ENCODE results near the gene PHLDB1.

The PHLDB1 gene

DNA sequence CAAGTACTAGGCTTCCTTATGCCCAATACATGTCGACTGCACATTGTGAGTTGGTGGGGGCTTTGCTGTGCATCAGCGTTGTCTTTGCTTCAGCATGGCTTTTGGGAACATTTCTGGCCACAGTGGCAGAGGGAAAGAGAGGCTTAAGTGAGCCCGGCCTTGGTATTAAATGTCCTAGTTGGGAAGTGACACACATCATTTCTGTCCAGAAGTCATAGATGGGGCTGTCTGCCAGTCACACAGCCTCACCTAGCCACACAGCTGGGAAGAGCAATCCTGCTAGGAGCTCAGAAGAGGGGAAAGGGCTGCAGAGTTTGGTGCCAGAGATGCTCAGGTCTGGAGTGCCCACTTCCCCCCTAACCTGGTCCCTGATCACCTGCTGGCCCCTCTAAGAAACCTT, 44.4 kb downstream of the PHLDB1 start:
- ChIA-PET POLR2A (no interaction called here), CTCF (interaction anchor here (1.1 to 1.9 kb wide), 2 partner anchors 15 to 29 kb away, joined by 3 to 8 read pairs; no protein-coding TSS in a partner anchor)
- Histone ChIP-seq H3K4me1 (ENCODE audit: control extremely low read depth in 1 of 4, control insufficient read depth in 4 of 4, insufficient read depth in 4 of 4, low read length in 3 of 4) (peaks cover 0 to 18% (median 13%) of the 10 kb centered on the region in 4 experiments), H3K27me3 (replicated peaks in 2 of 5; ENCODE audit: control insufficient read depth in 4 of 5, insufficient read depth in 5 of 5, low read length in 4 of 5) (no peaks in the 10 kb centered on the region), H3K36me3 (ENCODE audit: control insufficient read depth in 4 of 4, insufficient read depth in 4 of 4, low read length in 3 of 4) (no peaks in the 10 kb centered on the region), H3K4me3 (ENCODE audit: control insufficient read depth in 1 of 7, extremely low read depth in 1 of 7, insufficient read depth in 4 of 7, low read depth in 2 of 7, low read length in 6 of 7) (no peak overlapping the region), H3K27ac (ENCODE audit: insufficient read depth in 1 of 2, low read depth in 1 of 2, low read length in 2 of 2, poor library complexity in 1 of 2, severe bottlenecking in 2 of 2) (no peak overlapping the region), H3K9me3 (ENCODE audit: control extremely low read depth in 1 of 5, control insufficient read depth in 4 of 5, insufficient read depth in 2 of 5, low read depth in 1 of 5, low read length in 4 of 5) (no peaks in the 10 kb centered on the region)
- 80% methylated on average over 1 of the region's 3 CpGs for WGBS (ENCODE audit: insufficient coverage)
- no peak for DNase-seq

DNA sequence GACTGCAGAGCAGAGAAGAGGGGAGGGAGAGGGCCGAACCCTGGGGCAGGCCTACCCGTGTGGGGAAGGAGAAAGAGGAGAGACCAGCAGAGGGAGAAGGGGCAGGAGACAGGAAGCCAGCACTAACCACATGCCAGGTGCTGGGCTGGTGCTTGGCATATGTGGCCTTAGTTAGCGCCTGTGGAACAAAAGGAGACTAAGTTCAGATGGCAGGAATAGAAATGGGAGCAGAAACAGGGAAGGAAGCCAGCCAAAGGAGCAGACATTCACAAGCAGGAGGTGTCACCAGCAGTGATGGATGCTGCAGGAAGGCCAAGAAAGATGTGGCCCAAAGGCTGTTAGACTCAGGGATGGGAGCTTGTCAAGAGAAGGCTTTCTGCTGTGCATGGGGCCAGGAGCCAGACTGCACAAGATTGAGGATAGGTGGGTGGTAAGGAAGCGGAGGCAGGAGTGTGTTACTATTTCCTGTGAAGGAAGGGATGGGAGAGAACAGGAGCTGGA, 45.3 kb downstream of the PHLDB1 start:
- peak; percentile 49 to 83 (median 76) for DNase-seq
- H3K36me3 ChIP-seq (ENCODE audit: control insufficient read depth in 4 of 4, insufficient read depth in 4 of 4, low read length in 3 of 4), result no peaks in the 10 kb centered on the region
- CTCF ChIA-PET, result interaction anchor here (1.1 to 1.9 kb wide), 4 partner anchors 10 to 30 kb away, joined by 3 to 8 read pairs (median 4); no protein-coding TSS in a partner anchor
- peaks cover 0 to 18% (median 13%) of the 10 kb centered on the region in 4 experiments for H3K4me1 ChIP-seq (ENCODE audit: control extremely low read depth in 1 of 4, control insufficient read depth in 4 of 4, insufficient read depth in 4 of 4, low read length in 3 of 4)
- H3K4me3 ChIP-seq (ENCODE audit: control insufficient read depth in 1 of 7, extremely low read depth in 1 of 7, insufficient read depth in 4 of 7, low read depth in 2 of 7, low read length in 6 of 7), result peak overlapping the region in 1 of 7 experiments; percentile 5
- no peak overlapping the region for H3K27ac ChIP-seq (ENCODE audit: insufficient read depth in 1 of 2, low read depth in 1 of 2, low read length in 2 of 2, poor library complexity in 1 of 2, severe bottlenecking in 2 of 2)
- no peaks in the 10 kb centered on the region for H3K27me3 ChIP-seq (replicated peaks in 2 of 5; ENCODE audit: control insufficient read depth in 4 of 5, insufficient read depth in 5 of 5, low read length in 4 of 5)
- WGBS (ENCODE audit: insufficient coverage), result 8% methylated on average over 4 of the region's 4 CpGs
- H3K9me3 ChIP-seq (ENCODE audit: control extremely low read depth in 1 of 5, control insufficient read depth in 4 of 5, insufficient read depth in 2 of 5, low read depth in 1 of 5, low read length in 4 of 5), result no peaks in the 10 kb centered on the region
- POLR2A ChIA-PET, result no interaction called here

DNA sequence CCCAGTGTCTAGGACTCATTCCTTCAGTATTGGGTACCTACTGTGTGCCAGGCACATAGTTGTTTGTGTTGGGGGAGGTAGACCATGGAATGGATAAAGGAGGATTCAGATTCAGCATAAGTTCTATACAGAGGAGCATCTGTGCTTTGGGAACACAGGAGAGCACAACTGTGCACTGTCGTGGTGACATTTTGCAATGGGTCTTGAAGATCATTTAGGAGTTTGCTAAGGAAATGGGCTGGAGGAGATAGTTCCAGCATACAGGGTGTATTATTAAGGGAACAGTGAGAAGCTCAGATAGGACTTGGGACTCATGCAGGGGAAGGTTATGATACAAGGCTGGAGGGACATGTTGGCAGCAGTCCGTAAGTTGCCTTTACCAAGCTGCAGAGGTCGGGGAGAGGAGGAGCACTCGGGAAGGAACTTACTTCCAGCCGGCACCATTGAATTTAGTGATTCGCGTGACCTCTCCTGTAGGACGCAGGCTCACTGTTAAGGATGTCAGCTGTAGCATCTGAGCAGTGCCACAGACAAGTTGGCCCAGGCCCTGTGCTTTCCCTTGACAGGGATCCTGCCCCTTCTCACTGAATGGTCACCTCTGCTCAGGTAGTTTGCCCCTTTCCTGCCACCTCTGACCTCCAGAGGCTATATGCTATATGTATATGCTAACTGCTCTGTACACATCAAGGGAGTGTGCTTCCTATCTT, 46.4 kb downstream of the PHLDB1 start:
- POLR2A ChIA-PET, result no interaction called here
- Histone ChIP-seq H3K9me3 (ENCODE audit: control extremely low read depth in 1 of 5, control insufficient read depth in 4 of 5, insufficient read depth in 2 of 5, low read depth in 1 of 5, low read length in 4 of 5) (no peaks in the 10 kb centered on the region), H3K27me3 (replicated peaks in 2 of 5; ENCODE audit: control insufficient read depth in 4 of 5, insufficient read depth in 5 of 5, low read length in 4 of 5) (no peaks in the 10 kb centered on the region), H3K4me1 (ENCODE audit: control extremely low read depth in 1 of 4, control insufficient read depth in 4 of 4, insufficient read depth in 4 of 4, low read length in 3 of 4) (peaks cover 0 to 19% (median 14%) of the 10 kb centered on the region in 4 experiments), H3K36me3 (ENCODE audit: control insufficient read depth in 4 of 4, insufficient read depth in 4 of 4, low read length in 3 of 4) (no peaks in the 10 kb centered on the region), H3K4me3 (ENCODE audit: control insufficient read depth in 1 of 7, extremely low read depth in 1 of 7, insufficient read depth in 4 of 7, low read depth in 2 of 7, low read length in 6 of 7) (no peak overlapping the region), H3K27ac (ENCODE audit: insufficient read depth in 1 of 2, low read depth in 1 of 2, low read length in 2 of 2, poor library complexity in 1 of 2, severe bottlenecking in 2 of 2) (no peak overlapping the region)
- WGBS (ENCODE audit: insufficient coverage), result 93% methylated on average over 7 of the region's 8 CpGs
- DNase-seq, result no peak
- CTCF ChIA-PET, result interaction anchor here (1.3 to 1.9 kb wide), 3 partner anchors 9 to 17 kb away, joined by 4 to 8 read pairs (median 5); no protein-coding TSS in a partner anchor

DNA sequence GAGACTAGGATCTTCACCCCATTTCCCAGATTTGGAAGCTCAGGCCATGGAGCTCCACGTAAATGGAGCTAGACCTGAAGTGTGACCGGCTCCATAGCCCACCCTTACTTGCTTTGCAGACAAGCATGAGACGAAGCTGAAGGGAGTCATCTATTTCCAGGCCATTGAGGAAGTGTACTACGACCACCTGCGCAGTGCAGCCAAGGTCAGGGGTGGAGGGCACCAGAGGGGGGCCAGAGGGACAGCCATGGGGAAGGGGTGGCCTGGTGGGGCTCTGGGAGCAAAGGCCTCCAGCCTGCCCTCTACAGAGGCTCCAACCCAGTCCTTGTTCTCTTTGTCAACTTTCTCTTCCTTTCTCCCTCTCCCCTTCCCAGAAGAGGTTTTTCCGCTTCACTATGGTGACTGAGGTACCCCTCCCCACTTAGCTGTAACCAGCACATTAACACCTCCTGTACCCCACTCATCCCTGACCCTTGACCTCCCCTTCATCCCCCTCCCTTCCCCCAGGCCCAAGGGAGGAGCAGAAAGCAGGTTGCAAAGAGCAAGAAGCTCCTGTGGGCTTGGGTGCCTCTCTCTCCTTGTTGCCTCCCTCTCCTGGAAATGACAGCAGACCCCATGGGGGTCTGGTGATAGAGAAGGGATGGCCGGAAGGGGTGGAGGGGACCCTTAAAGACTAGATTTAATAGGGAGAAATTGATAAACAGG, 48.2 kb downstream of the PHLDB1 start:
- Histone ChIP-seq H3K4me1 (ENCODE audit: control extremely low read depth in 1 of 4, control insufficient read depth in 4 of 4, insufficient read depth in 4 of 4, low read length in 3 of 4) (peaks cover 0 to 27% (median 20%) of the 10 kb centered on the region in 4 experiments), H3K4me3 (ENCODE audit: control insufficient read depth in 1 of 7, extremely low read depth in 1 of 7, insufficient read depth in 4 of 7, low read depth in 2 of 7, low read length in 6 of 7) (no peak overlapping the region), H3K9me3 (ENCODE audit: control extremely low read depth in 1 of 5, control insufficient read depth in 4 of 5, insufficient read depth in 2 of 5, low read depth in 1 of 5, low read length in 4 of 5) (no peaks in the 10 kb centered on the region), H3K27me3 (replicated peaks in 2 of 5; ENCODE audit: control insufficient read depth in 4 of 5, insufficient read depth in 5 of 5, low read length in 4 of 5) (no peaks in the 10 kb centered on the region), H3K27ac (ENCODE audit: insufficient read depth in 1 of 2, low read depth in 1 of 2, low read length in 2 of 2, poor library complexity in 1 of 2, severe bottlenecking in 2 of 2) (no peak overlapping the region), H3K36me3 (ENCODE audit: control insufficient read depth in 4 of 4, insufficient read depth in 4 of 4, low read length in 3 of 4) (no peaks in the 10 kb centered on the region)
- CTCF ChIA-PET, result interaction anchor here (1.9 to 3.5 kb wide), 2 partner anchors 56 to 60 kb away, joined by 4 to 16 read pairs; no protein-coding TSS in a partner anchor
- no peak for DNase-seq
- WGBS (ENCODE audit: insufficient coverage), result 100% methylated on average over 6 of the region's 7 CpGs
- POLR2A ChIA-PET, result no interaction called here

DNA sequence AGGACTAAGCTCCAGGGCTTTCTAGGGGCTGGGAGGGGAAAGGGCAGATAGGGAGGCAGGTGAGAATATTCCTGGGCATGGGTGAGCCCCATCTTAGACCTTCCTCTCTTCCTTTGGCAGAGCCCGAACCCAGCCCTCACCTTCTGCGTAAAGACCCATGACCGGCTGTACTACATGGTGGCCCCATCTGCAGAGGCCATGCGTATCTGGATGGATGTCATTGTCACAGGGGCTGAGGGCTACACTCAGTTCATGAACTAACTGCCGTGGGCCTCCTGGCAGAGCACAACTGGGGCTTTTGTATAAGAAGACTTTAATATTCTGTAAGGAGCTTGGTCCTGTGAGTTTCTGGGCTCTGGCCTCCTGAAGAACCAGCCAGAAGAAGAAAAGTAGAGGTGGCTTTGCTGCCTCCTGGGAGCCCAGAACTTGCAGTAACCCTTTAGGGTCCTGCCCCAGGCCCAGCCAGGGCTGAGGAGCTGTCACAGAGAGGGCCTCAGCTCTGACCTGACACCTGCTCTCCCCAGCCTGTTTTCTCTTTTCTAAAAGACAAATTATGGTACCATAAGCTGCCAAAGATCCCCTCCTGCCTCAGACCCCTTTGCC, 49.2 kb downstream of the PHLDB1 start:
- DNase-seq, result no peak
- Histone ChIP-seq H3K27ac (ENCODE audit: insufficient read depth in 1 of 2, low read depth in 1 of 2, low read length in 2 of 2, poor library complexity in 1 of 2, severe bottlenecking in 2 of 2) (no peak overlapping the region), H3K27me3 (replicated peaks in 2 of 5; ENCODE audit: control insufficient read depth in 4 of 5, insufficient read depth in 5 of 5, low read length in 4 of 5) (no peaks in the 10 kb centered on the region), H3K9me3 (ENCODE audit: control extremely low read depth in 1 of 5, control insufficient read depth in 4 of 5, insufficient read depth in 2 of 5, low read depth in 1 of 5, low read length in 4 of 5) (no peaks in the 10 kb centered on the region), H3K36me3 (ENCODE audit: control insufficient read depth in 4 of 4, insufficient read depth in 4 of 4, low read length in 3 of 4) (no peaks in the 10 kb centered on the region), H3K4me1 (ENCODE audit: control extremely low read depth in 1 of 4, control insufficient read depth in 4 of 4, insufficient read depth in 4 of 4, low read length in 3 of 4) (peaks cover 0 to 27% (median 20%) of the 10 kb centered on the region in 4 experiments), H3K4me3 (ENCODE audit: control insufficient read depth in 1 of 7, extremely low read depth in 1 of 7, insufficient read depth in 4 of 7, low read depth in 2 of 7, low read length in 6 of 7) (no peak overlapping the region)
- WGBS (ENCODE audit: insufficient coverage), result 100% methylated on average over 4 of the region's 5 CpGs
- ChIA-PET CTCF (interaction anchor here (0.8 to 3.5 kb wide), 8 partner anchors 12 to 61 kb away, joined by 3 to 16 read pairs (median 4); no protein-coding TSS in a partner anchor), POLR2A (no interaction called here)

DNA sequence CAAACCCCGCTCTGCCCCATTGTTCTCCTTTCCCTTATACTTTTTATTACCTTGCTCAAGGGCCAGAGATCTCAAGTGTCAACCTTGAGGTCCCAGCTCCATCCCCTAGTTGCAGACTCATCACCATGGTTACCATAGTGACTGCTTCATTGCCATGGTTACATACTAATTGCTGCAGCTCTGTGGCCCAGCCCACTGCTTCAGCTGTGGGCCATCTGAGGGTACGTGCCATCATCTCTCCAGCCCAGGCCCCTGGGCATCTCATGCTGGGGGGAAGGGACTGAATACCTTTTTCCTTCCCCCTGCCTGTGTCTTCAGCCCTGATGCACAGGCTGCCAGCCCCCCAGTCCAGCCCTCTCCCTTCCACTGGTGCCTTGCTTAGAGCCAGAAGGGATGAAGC, 49.8 kb downstream of the PHLDB1 start:
- ChIA-PET CTCF (interaction anchor here (0.7 to 3.5 kb wide), 10 partner anchors 8 to 62 kb away, joined by 3 to 16 read pairs (median 4); no protein-coding TSS in a partner anchor), POLR2A (no interaction called here)
- no peak for DNase-seq
- Histone ChIP-seq H3K36me3 (ENCODE audit: control insufficient read depth in 4 of 4, insufficient read depth in 4 of 4, low read length in 3 of 4) (no peaks in the 10 kb centered on the region), H3K27me3 (replicated peaks in 2 of 5; ENCODE audit: control insufficient read depth in 4 of 5, insufficient read depth in 5 of 5, low read length in 4 of 5) (no peaks in the 10 kb centered on the region), H3K27ac (ENCODE audit: insufficient read depth in 1 of 2, low read depth in 1 of 2, low read length in 2 of 2, poor library complexity in 1 of 2, severe bottlenecking in 2 of 2) (no peak overlapping the region), H3K9me3 (ENCODE audit: control extremely low read depth in 1 of 5, control insufficient read depth in 4 of 5, insufficient read depth in 2 of 5, low read depth in 1 of 5, low read length in 4 of 5) (no peaks in the 10 kb centered on the region), H3K4me3 (ENCODE audit: control insufficient read depth in 1 of 7, extremely low read depth in 1 of 7, insufficient read depth in 4 of 7, low read depth in 2 of 7, low read length in 6 of 7) (no peak overlapping the region), H3K4me1 (ENCODE audit: control extremely low read depth in 1 of 4, control insufficient read depth in 4 of 4, insufficient read depth in 4 of 4, low read length in 3 of 4) (peaks cover 0 to 25% (median 20%) of the 10 kb centered on the region in 4 experiments)
- 93% methylated on average over 2 of the region's 2 CpGs for WGBS (ENCODE audit: insufficient coverage)
